Chondrocyte (in vitro differentiated cells): ENCODE data around the gene CEMIP. TPM values are rescaled to one million over a fixed set of nuclear protein-coding genes. Genes with fewer than 3 reads are reported as not detected.

Experiments
- DNase-seq: peaks from one replicate; pipeline ENCODE4 v3.0.0; 2021; ENCODE audit warnings: mixed read lengths, low spot score
- H3K27ac Mint-ChIP-seq: one replicate; pipeline ENCODE4 v1.8.0; 2021; ENCODE audit warnings: mild to moderate bottlenecking, moderate library complexity, mixed read lengths; ENCODE audit not compliant: unreplicated experiment
- H3K27me3 Mint-ChIP-seq: 2 replicates; pipeline ENCODE4 v1.8.0; 2021; ENCODE audit warnings: low read depth, mixed read lengths
- H3K36me3 Mint-ChIP-seq: 2 replicates; pipeline ENCODE4 v1.8.0; 2021; ENCODE audit warnings: low read depth, mixed read lengths
- H3K4me1 Mint-ChIP-seq: 2 replicates; pipeline ENCODE4 v1.8.0; 2021; ENCODE audit warnings: low read depth, mild to moderate bottlenecking, mixed read lengths
- H3K4me3 Mint-ChIP-seq: one replicate; pipeline ENCODE4 v1.8.0; 2021; ENCODE audit warnings: mild to moderate bottlenecking, moderate library complexity, mixed read lengths; ENCODE audit not compliant: unreplicated experiment
- H3K9me3 Mint-ChIP-seq: 2 replicates; pipeline ENCODE4 v1.8.0; 2021; ENCODE audit warnings: low read depth, mixed read lengths
- CTCF ChIP-seq: fragments of 200-600 bp; sonication (generic); IDR thresholded peaks from 2 replicates; pipeline ENCODE4 v1.5.0; 2021; ENCODE audit warnings: antibody characterized with exemption, mild to moderate bottlenecking, moderate library complexity
- total RNA-seq: library from RNA; stranded (reverse); gene quantifications from 3 replicates; pipeline ENCODE4 v1.2.1, GENCODE V29; 2021

Gene CEMIP
- total RNA-seq, 1 donor from 2014 or later, result 146 TPM

GRCh38 chr15:80887148-80887547 is 108.0 kb downstream of the CEMIP start:
- no peaks in the 10 kb centered on the region for H3K27me3 Mint-ChIP-seq
- H3K27ac Mint-ChIP-seq, result no peak overlapping the region
- peaks cover 44% of the 10 kb centered on the region for H3K36me3 Mint-ChIP-seq
- H3K4me3 Mint-ChIP-seq, result no peak overlapping the region
- no peaks in the 10 kb centered on the region for H3K9me3 Mint-ChIP-seq
- peaks cover 32% of the 10 kb centered on the region for H3K4me1 Mint-ChIP-seq
- no peak for DNase-seq
- no peak for TF ChIP-seq CTCF

GRCh38 chr15:80888846-80889245 is 109.7 kb downstream of the CEMIP start:
- no peak for DNase-seq
- peaks cover 36% of the 10 kb centered on the region for H3K4me1 Mint-ChIP-seq
- H3K36me3 Mint-ChIP-seq, result peaks cover 37% of the 10 kb centered on the region
- H3K27ac Mint-ChIP-seq, result no peak overlapping the region
- no peak for TF ChIP-seq CTCF
- H3K4me3 Mint-ChIP-seq, result no peak overlapping the region
- no peaks in the 10 kb centered on the region for H3K27me3 Mint-ChIP-seq
- no peaks in the 10 kb centered on the region for H3K9me3 Mint-ChIP-seq

GRCh38 chr15:80890341-80891005 is 111.3 kb downstream of the CEMIP start:
- no peak for DNase-seq
- no peaks in the 10 kb centered on the region for H3K9me3 Mint-ChIP-seq
- H3K27ac Mint-ChIP-seq, result peak overlapping the region; percentile 52
- H3K27me3 Mint-ChIP-seq, result no peaks in the 10 kb centered on the region
- H3K4me1 Mint-ChIP-seq, result peaks cover 39% of the 10 kb centered on the region
- no peak overlapping the region for H3K4me3 Mint-ChIP-seq
- H3K36me3 Mint-ChIP-seq, result peaks cover 41% of the 10 kb centered on the region
- no peak for TF ChIP-seq CTCF

- H3K9me3 Mint-ChIP-seq, result no peaks in the 10 kb centered on the region
- H3K27ac Mint-ChIP-seq, result no peak overlapping the region
- peaks cover 42% of the 10 kb centered on the region for H3K36me3 Mint-ChIP-seq
- no peaks in the 10 kb centered on the region for H3K27me3 Mint-ChIP-seq
- H3K4me3 Mint-ChIP-seq, result no peak overlapping the region
- H3K4me1 Mint-ChIP-seq, result peaks cover 39% of the 10 kb centered on the region
- DNase-seq, result no peak
- no peak for TF ChIP-seq CTCF
These were observed 111.8 kb downstream of the CEMIP start for GRCh38 chr15:80891006-80891405.

- TF ChIP-seq CTCF, result no peak
- peaks cover 39% of the 10 kb centered on the region for H3K4me1 Mint-ChIP-seq
- DNase-seq, result no peak
- H3K9me3 Mint-ChIP-seq, result no peaks in the 10 kb centered on the region
- H3K36me3 Mint-ChIP-seq, result peaks cover 49% of the 10 kb centered on the region
- no peak overlapping the region for H3K27ac Mint-ChIP-seq
- no peak overlapping the region for H3K4me3 Mint-ChIP-seq
- H3K27me3 Mint-ChIP-seq, result no peaks in the 10 kb centered on the region
These were observed 113.2 kb downstream of the CEMIP start for GRCh38 chr15:80892414-80892813.
